Hepatic stellate cell (primary cell): ENCODE data around the gene GSG1L.
A peak's percentile ranks its signal among the peaks of the same experiment; 100 is the strongest.

Experiments
- DNase-seq: peaks from one replicate; pipeline ENCODE4 v3.0.0; 2011; ENCODE audit warnings: low spot score

The GSG1L gene

DNA sequence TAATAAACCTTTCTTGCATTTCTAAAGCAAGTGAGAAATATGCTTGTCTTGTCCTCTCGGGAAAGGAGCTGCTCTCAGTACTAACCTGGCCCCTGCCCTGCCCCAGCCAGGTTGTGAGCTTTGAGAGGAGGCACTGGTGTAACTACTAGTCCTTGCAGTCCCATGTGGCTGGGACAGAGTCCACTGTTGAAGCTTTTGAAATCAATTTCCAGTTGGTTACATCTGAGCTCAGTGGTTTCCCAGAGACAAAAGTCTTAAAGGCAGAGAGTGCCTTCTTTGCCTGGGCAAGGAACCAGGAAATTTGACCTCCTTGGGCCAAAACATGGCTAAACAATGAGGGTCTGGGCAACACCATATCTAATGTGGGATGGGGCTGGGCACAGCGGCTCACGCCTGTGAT, 48.7 kb downstream of the GSG1L start:
- DNase-seq: no peak

- no peak for DNase-seq
These were observed 49.6 kb downstream of the GSG1L start for GRCh38 chr16:28013878-28014277.

DNA sequence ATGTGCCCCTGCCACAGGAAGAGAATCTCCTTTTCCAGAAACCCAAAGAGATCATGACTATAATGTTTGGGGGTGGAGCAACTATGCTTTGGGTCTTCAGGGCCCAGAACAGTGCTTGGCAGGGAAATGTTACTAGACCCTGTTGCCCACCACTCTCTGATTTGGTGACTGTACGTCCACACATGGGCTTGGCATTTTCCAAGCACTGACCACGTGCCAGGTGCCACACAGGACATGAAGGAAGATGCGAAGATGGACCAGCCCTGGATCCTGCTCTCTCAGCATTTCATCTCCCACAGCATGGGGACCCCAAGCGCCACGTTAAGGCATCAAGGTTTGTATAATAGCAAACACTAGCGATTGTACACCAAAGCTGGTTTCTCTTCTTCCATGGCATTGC, 50.1 kb downstream of the GSG1L start:
- DNase-seq: no peak

- no peak for DNase-seq
These were observed 51.5 kb downstream of the GSG1L start for GRCh38 chr16:28011971-28012445.

- DNase-seq: no peak
These were observed 52.3 kb downstream of the GSG1L start for GRCh38 chr16:28011223-28011622.

GRCh38 chr16:28010671-28011070, 52.8 kb downstream of the GSG1L start:
- DNase-seq: peak; percentile 21

DNA sequence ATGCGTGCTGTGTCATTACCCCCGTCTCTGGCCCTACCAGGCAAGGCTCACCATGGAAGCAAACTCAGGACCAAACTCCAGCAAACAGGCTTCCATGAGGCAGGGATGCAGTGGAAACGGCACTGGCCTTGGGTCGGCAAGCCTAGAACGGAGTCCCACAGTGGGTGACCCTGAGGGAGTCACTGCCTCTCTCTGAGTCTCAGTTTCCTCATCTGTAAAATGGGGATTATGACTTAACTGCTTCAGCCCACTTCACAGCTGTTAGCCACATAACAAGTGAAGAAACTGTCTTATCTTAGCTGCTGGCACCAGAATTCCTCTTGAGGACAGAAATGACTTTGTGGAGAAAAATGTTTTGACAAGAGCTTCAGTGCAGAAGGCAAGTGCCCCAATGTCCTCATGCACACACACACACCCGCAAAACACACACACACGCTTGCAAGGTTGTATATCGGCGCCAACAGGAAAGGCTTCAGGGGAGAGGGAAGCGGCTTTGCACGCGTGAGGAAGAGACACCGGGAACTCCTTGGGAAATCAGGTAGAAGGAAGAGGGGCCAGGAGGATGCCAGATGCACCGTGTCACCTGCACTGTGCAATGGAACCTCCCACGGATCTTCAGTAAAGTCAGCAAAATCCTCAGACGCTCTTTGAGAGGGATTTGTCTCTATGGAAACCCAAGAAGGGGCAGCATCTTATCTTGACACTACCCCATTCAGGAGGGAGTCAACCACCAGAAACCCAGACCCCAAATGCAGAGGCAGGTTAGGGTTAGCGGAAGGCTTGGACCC, 53.7 kb downstream of the GSG1L start:
- no peak for DNase-seq

- no peak for DNase-seq
These were observed 59.6 kb downstream of the GSG1L start for GRCh38 chr16:28003923-28004322.

DNA sequence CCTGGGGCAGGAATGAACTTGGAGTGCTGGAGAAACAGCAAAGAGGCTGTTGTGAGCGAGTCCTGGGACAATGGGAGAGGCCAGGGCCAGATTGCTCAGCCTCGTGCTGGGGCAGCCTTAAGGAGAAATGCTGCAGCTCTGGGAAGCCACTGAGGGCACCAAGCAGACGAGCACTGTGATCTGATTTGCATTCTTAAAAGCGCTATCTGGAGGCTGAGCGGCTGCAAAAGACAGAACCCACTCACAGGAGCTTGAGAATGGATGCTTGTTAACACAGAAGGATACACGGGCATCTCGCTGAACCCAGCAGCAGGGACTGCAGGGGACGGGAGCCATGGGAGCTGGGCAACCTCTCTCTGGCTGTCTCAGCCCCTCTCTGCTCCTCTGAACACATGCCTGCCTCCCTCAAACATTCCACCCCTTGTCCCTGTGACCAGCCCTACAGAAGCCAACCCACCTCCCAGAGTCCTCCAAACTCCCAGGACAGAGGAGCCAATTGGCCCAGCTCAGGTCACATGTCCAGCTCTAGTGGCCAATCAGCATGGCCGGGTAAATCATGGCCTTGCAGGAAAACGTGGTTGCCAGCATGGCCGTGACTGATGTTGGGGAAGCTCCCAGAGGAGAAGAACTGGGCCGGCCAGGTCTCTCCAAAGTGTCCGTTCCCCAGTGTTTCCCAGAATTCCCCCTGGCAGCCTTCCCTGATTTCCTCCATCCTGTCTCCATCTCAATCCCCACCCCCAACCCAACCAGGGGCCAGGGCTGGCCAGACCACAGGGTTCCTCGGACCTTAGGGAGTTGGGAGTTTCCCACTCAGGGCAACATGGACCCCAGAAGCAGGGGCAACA, 60.3 kb downstream of the GSG1L start:
- DNase-seq: no peak

- DNase-seq: no peak
These were observed 61.9 kb downstream of the GSG1L start for GRCh38 chr16:28001642-28002041.

GRCh38 chr16:28001184-28001583, 62.3 kb downstream of the GSG1L start:
- DNase-seq: no peak

DNA sequence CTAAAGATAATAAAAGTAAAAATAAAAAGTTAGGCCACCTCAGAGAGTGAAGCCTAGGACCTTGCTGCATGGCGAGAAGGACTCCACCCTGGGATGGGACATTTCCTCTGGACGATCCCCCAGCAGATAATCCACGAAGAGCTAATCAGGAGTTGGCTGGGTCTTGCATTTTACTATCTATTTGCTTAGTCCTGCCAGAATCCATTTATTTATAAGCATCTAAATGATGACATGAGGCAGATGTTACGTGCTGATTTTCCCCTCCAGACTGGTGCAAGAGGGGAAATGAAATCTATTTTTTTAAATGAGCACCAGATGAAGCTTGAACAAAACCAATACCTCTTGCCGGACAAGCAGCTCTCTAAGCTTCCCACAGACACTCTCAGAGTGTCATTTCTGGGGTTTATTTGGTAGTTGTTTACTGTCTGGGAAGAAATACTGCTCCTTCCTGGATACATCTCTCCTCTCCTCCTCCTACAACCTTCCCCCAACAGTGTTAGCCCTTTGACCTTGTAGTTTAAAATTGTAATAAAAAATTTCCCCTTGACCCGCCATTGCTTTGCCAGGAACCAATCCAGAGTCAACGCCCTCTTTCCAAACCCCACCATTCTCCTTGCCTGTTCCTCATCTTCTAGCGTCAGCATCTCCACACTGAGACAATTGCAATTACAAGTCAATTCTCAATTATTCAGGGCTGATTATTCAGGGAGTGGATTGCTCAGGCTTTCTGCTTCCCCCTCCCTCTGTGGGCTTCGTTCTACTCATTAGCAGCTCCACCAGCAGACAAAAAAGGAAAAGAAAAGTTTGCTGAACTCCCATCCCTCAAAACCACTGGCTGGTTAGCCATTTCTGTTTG, 63.0 kb downstream of the GSG1L start:
- no peak for DNase-seq

DNA sequence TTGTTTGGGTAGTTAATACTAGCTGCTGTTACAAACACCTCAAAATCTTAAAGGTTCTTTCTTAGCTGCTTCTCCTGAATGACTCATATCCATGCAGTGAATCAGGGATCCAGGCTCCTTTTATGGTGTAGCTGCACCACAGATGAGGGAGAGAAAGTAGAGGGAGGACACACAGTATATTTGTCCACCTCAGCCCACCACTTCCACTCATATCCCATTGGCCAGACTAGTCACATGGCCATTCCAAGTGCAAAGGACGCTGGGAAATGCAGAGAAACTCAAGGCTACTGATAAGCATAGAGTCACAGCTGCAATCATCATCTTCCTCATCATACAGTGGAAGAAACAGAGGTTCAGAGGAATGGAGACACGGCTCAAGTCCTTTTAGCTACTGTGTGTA, 63.8 kb downstream of the GSG1L start:
- DNase-seq: no peak

GRCh38 chr16:27995378-27995777, 68.1 kb downstream of the GSG1L start:
- DNase-seq: no peak

- no peak for DNase-seq
These were observed 68.8 kb downstream of the GSG1L start for GRCh38 chr16:27994686-27995085.

- DNase-seq: no peak
These were observed 69.9 kb downstream of the GSG1L start for GRCh38 chr16:27993587-27993986.

GRCh38 chr16:27991876-27992275, 71.6 kb downstream of the GSG1L start:
- DNase-seq: no peak

DNA sequence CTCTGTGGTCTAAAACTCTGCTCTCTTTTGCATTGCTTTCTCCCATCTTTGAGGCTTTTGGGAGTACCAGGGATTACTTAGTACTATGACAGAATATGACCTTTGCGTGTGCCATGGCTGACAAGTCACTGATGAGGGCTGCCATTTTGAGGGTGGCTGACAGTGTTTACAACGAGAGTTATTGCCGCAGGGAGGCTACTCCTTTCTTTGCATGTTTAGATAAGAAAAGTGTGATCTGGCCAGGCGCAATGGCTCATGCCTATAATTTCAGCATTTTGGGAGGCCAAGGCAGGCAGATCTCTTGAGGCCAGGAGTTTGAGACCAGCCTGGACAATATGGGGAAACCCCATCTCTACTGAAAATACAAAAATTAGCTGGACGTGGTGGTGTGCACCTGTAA, 77.5 kb downstream of the GSG1L start:
- no peak for DNase-seq

- no peak for DNase-seq
These were observed 79.4 kb downstream of the GSG1L start for GRCh38 chr16:27984121-27984520.

GRCh38 chr16:27983244-27983643, 80.3 kb downstream of the GSG1L start:
- DNase-seq: no peak

GRCh38 chr16:27982184-27982583, 81.3 kb downstream of the GSG1L start:
- DNase-seq: no peak
